H9 (cell line): ENCODE measurements around the gene KIAA1958. TPM values are rescaled to one million over a fixed set of nuclear protein-coding genes. Genes with fewer than 3 reads are reported as not detected.

Experiments used
- DNase-seq: peaks from one replicate; pipeline ENCODE4 v3.0.0-alpha.2; 2017
- H2AFZ ChIP-seq: one replicate; pipeline ENCODE4 v1.6.1; 2013; ENCODE audit warnings: mild to moderate bottlenecking, low read length, control low read depth, moderate library complexity
- H2AK5ac ChIP-seq: 2 replicates; pipeline ENCODE4 v1.6.1; 2013; ENCODE audit warnings: low read length, control low read depth, mixed read lengths; ENCODE audit not compliant: insufficient read length
- H2BK120ac ChIP-seq: one replicate; pipeline ENCODE4 v1.6.1; 2013; ENCODE audit warnings: low read depth, mild to moderate bottlenecking, low read length, control low read depth, inconsistent platforms; ENCODE audit not compliant: poor library complexity, severe bottlenecking
- H2BK12ac ChIP-seq: 2 replicates; pipeline ENCODE4 v1.6.1; 2013; ENCODE audit warnings: low read length, control low read depth, mixed read lengths, low read depth; ENCODE audit not compliant: insufficient read length
- H2BK15ac ChIP-seq: 2 replicates; pipeline ENCODE4 v1.6.1; 2013; ENCODE audit warnings: low read depth, low read length, control low read depth
- H2BK20ac ChIP-seq: one replicate; pipeline ENCODE4 v1.6.1; 2013; ENCODE audit warnings: low read depth, mild to moderate bottlenecking, low read length, control low read depth, inconsistent platforms; ENCODE audit not compliant: poor library complexity, severe bottlenecking
- H2BK5ac ChIP-seq: 2 replicates; pipeline ENCODE4 v1.6.1; 2013; ENCODE audit warnings: low read length, control low read depth, mixed read lengths; ENCODE audit not compliant: insufficient read length
- H3K14ac ChIP-seq: 2 replicates; pipeline ENCODE4 v1.6.1; 2013; ENCODE audit warnings: low read length, control low read depth; ENCODE audit not compliant: insufficient read depth
- H3K18ac ChIP-seq: 2 replicates; pipeline ENCODE4 v1.6.1; 2013; ENCODE audit warnings: low read depth, mild to moderate bottlenecking, mixed read lengths, low read length, control low read depth; ENCODE audit not compliant: insufficient read length
- H3K23ac ChIP-seq: 2 replicates; pipeline ENCODE4 v1.6.1; 2013; ENCODE audit warnings: low read length, control low read depth, mixed read lengths, low read depth; ENCODE audit not compliant: insufficient read length
- H3K23me2 ChIP-seq: 2 replicates; pipeline ENCODE4 v1.6.1; 2013; ENCODE audit warnings: low read depth, mild to moderate bottlenecking, mixed read lengths, low read length, control low read depth; ENCODE audit not compliant: insufficient read length, poor library complexity, severe bottlenecking
- H3K27ac ChIP-seq: 2 replicates; pipeline ENCODE4 v1.5.1; 2013; ENCODE audit warnings: low read length, control low read depth, mixed read lengths, low read depth; ENCODE audit not compliant: insufficient read length
- H3K27me3 ChIP-seq: 2 replicates; pipeline ENCODE4 v1.6.1; 2013; ENCODE audit warnings: low read length, control low read depth, inconsistent platforms; ENCODE audit not compliant: insufficient read depth
- H3K4ac ChIP-seq: 2 replicates; pipeline ENCODE4 v1.6.1; 2013; ENCODE audit warnings: low read depth, mild to moderate bottlenecking, control low read depth, inconsistent platforms, low read length, moderate library complexity
- H3K4me1 ChIP-seq: 2 replicates; pipeline ENCODE4 v1.6.1; 2013; ENCODE audit warnings: low read length, control low read depth, inconsistent platforms; ENCODE audit not compliant: insufficient read depth
- H3K4me2 ChIP-seq: 2 replicates; pipeline ENCODE4 v1.6.1; 2013; ENCODE audit warnings: low read length, control low read depth, mixed read lengths; ENCODE audit not compliant: insufficient read length, insufficient read depth
- H3K56ac ChIP-seq: 2 replicates; pipeline ENCODE4 v1.6.1; 2013; ENCODE audit warnings: low read depth, mild to moderate bottlenecking, mixed read lengths, low read length, control low read depth; ENCODE audit not compliant: insufficient read length
- H3K79me1 ChIP-seq: 2 replicates; pipeline ENCODE4 v1.6.1; 2013; ENCODE audit warnings: low read depth, mild to moderate bottlenecking, moderate library complexity, low read length, control low read depth, inconsistent platforms; ENCODE audit not compliant: insufficient read depth, poor library complexity, severe bottlenecking
- H3K79me2 ChIP-seq: 2 replicates; pipeline ENCODE4 v1.6.1; 2013; ENCODE audit warnings: low read length, control low read depth, inconsistent platforms; ENCODE audit not compliant: insufficient read depth
- H3K9ac ChIP-seq: 2 replicates; pipeline ENCODE4 v1.6.1; 2013; ENCODE audit warnings: low read length, control low read depth, mixed read lengths; ENCODE audit not compliant: insufficient read length; ENCODE audit errors: extremely low read depth
- H3K9me3 ChIP-seq: one replicate; pipeline ENCODE4 v1.6.1; 2013; ENCODE audit warnings: low read depth, low read length, inconsistent platforms; ENCODE audit not compliant: control insufficient read depth
- H3T11ph ChIP-seq: one replicate; pipeline ENCODE4 v1.6.1; 2013; ENCODE audit warnings: mild to moderate bottlenecking, low read length, control low read depth, inconsistent platforms
- H4K20me1 ChIP-seq: one replicate; pipeline ENCODE4 v1.6.1; 2013; ENCODE audit not compliant: control insufficient read depth, insufficient read length, insufficient read depth
- H4K5ac ChIP-seq: 2 replicates; pipeline ENCODE4 v1.6.1; 2013; ENCODE audit warnings: low read depth, mild to moderate bottlenecking, mixed read lengths, low read length, control low read depth; ENCODE audit not compliant: insufficient read length
- H4K8ac ChIP-seq: replicated peaks from 2 replicates; pipeline ENCODE4 v1.6.1; 2013; ENCODE audit warnings: low read length, control low read depth, mixed read lengths, low read depth; ENCODE audit not compliant: insufficient read length
- H4K91ac ChIP-seq: 2 replicates; pipeline ENCODE4 v1.6.1; 2013; ENCODE audit warnings: low read depth, mild to moderate bottlenecking, moderate library complexity, mixed read lengths, low read length, control low read depth; ENCODE audit not compliant: insufficient read length
- H3K27ac Mint-ChIP-seq, 3 experiments: 2 replicates in 2 of 3; 3 replicates in 1 of 3; pipeline ENCODE4 v1.8.0; 2020 to 2021; ENCODE audit warnings: mixed read lengths in 3 of 3, mild to moderate bottlenecking in 1 of 3, moderate library complexity in 1 of 3
- H3K27me3 Mint-ChIP-seq: 2 replicates; pipeline ENCODE4 v1.8.0; 2021; ENCODE audit warnings: low read depth, mild to moderate bottlenecking, moderate library complexity, mixed read lengths
- H3K36me3 Mint-ChIP-seq, 3 experiments: 2 replicates in 2 of 3; 3 replicates in 1 of 3; pipeline ENCODE4 v1.8.0; 2020 to 2021; ENCODE audit warnings: low read depth in 3 of 3, mixed read lengths in 3 of 3; ENCODE audit not compliant: insufficient read depth in 1 of 3
- H3K4me1 Mint-ChIP-seq, 2 experiments: 2 replicates each; pipeline ENCODE4 v1.8.0; 2020; ENCODE audit warnings: mixed read lengths in 2 of 2
- H3K4me3 Mint-ChIP-seq, 2 experiments: 2 replicates in 1 of 2; 3 replicates in 1 of 2; pipeline ENCODE4 v1.8.0; 2020 to 2021; ENCODE audit warnings: mild to moderate bottlenecking in 2 of 2, mixed read lengths in 2 of 2, moderate library complexity in 1 of 2
- H3K9me3 Mint-ChIP-seq, 2 experiments: 2 replicates in 1 of 2; 3 replicates in 1 of 2; pipeline ENCODE4 v1.8.0; 2020; ENCODE audit warnings: mild to moderate bottlenecking in 2 of 2, mixed read lengths in 2 of 2, moderate library complexity in 1 of 2
- WGBS: extraction: QIAGEN DNeasy Blood & Tissue Kit; methylation state at CpG from one replicate; pipeline ENCODE4 v1.1.7; 2013; ENCODE audit warnings: missing lambda C conversion rate, low lambda C conversion rate, mixed read lengths; ENCODE audit not compliant: insufficient read length; ENCODE audit errors: extremely low coverage; 5-methylcytosine and 5-hydroxymethylcytosine counted together
- total RNA-seq: library from RNA; stranded (reverse); gene quantifications from 2 replicates; pipeline ENCODE4 v1.2.1, GENCODE V29; 2021
- TF ChIP-seq, protein P1 (sequence below): fragments of 200-600 bp; sonication (generic); conservative IDR thresholded peaks from 3 replicates; pipeline ENCODE4 v1.8.0; 2021; ENCODE audit warnings: antibody characterized with exemption, mild to moderate bottlenecking

Gene KIAA1958
- total RNA-seq, 1 experiment from 2014 or later, result 34.0 TPM

DNA sequence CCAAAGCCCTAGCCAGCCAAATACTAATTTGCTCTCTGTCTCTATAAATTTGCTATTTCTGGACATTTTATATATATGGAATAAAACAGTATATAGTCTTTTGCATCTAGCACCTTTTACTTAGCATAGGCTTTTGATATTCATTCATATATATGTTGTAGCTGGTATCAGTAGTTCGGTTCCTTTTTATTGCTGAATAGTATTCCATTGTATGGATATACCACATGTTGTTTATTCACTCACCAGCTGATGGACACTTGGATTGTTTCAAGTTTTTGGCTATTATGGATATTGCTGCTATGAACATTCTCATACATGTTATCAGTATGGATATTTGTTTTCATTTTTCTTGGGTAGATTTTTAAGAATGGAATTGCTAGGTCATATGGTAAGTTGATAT is 23.8 kb upstream of the KIAA1958 start:
- no peak overlapping the region for H3K18ac ChIP-seq
- no peaks in the 10 kb centered on the region for H4K20me1 ChIP-seq
- no CpG with 5 or more reads among the region's 1 CpG for WGBS
- no peak overlapping the region for H4K5ac ChIP-seq
- H3K9ac ChIP-seq, result no peak overlapping the region
- H3K9me3 ChIP-seq, result no peaks in the 10 kb centered on the region
- no peaks in the 10 kb centered on the region for H3K27me3 ChIP-seq
- H2BK20ac ChIP-seq, result no peak overlapping the region
- no peaks in the 10 kb centered on the region for H3K79me1 ChIP-seq
- TF ChIP-seq, protein P1, sequence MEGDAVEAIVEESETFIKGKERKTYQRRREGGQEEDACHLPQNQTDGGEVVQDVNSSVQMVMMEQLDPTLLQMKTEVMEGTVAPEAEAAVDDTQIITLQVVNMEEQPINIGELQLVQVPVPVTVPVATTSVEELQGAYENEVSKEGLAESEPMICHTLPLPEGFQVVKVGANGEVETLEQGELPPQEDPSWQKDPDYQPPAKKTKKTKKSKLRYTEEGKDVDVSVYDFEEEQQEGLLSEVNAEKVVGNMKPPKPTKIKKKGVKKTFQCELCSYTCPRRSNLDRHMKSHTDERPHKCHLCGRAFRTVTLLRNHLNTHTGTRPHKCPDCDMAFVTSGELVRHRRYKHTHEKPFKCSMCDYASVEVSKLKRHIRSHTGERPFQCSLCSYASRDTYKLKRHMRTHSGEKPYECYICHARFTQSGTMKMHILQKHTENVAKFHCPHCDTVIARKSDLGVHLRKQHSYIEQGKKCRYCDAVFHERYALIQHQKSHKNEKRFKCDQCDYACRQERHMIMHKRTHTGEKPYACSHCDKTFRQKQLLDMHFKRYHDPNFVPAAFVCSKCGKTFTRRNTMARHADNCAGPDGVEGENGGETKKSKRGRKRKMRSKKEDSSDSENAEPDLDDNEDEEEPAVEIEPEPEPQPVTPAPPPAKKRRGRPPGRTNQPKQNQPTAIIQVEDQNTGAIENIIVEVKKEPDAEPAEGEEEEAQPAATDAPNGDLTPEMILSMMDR, result no peak
- H3T11ph ChIP-seq, result no peak overlapping the region
- no peaks in the 10 kb centered on the region for H3K23me2 ChIP-seq
- H2AFZ ChIP-seq, result no peak overlapping the region
- H3K14ac ChIP-seq, result no peak overlapping the region
- no peaks in the 10 kb centered on the region for H3K4me1 Mint-ChIP-seq
- H3K36me3 Mint-ChIP-seq, result peaks cover 13 to 41% (median 36%) of the 10 kb centered on the region in 3 experiments
- H2BK120ac ChIP-seq, result no peak overlapping the region
- H3K27me3 Mint-ChIP-seq, result no peaks in the 10 kb centered on the region
- H3K56ac ChIP-seq, result no peak overlapping the region
- no peak overlapping the region for H3K4ac ChIP-seq
- no peak overlapping the region for H3K4me2 ChIP-seq
- H3K4me3 Mint-ChIP-seq, result no peak overlapping the region
- no peak overlapping the region for H2AK5ac ChIP-seq
- H4K91ac ChIP-seq, result no peak overlapping the region
- H4K8ac ChIP-seq, result no peak overlapping the region
- H3K4me1 ChIP-seq, result no peaks in the 10 kb centered on the region
- DNase-seq, result no peak
- H2BK12ac ChIP-seq, result no peak overlapping the region
- no peak overlapping the region for H2BK5ac ChIP-seq
- no peak overlapping the region for H3K23ac ChIP-seq
- no peaks in the 10 kb centered on the region for H3K79me2 ChIP-seq
- H3K27ac ChIP-seq, result no peak overlapping the region
- peaks cover 7 to 8% of the 10 kb centered on the region in 2 experiments; a peak in 3 of 5 replicates for H3K9me3 Mint-ChIP-seq
- H3K27ac Mint-ChIP-seq, result no peak overlapping the region
- H2BK15ac ChIP-seq, result no peak overlapping the region
